ENCODE data around the gene TIGD1.

The TIGD1 gene

DNA sequence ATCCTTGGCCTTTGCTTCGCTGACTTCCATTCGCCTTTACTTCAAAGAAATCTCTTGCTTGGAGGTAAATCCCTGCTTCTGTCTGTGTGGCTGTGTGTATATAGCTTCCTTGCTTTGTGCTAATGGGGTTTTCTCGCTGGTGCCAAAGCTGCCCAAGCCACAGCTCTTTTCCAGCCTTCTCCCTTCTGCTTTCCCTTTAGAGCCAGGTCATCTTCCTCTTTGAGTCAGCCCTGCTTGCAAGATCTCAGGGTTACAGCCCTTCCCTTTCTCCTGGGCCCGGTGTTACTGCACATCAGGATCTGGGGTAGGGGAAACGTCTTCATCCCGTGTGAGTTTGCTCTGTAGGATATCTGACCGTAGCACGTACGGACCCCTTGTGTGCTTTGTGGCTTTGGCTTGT lies 19.2 kb upstream of the TIGD1 start:
- DNase-seq, result no peak

DNA sequence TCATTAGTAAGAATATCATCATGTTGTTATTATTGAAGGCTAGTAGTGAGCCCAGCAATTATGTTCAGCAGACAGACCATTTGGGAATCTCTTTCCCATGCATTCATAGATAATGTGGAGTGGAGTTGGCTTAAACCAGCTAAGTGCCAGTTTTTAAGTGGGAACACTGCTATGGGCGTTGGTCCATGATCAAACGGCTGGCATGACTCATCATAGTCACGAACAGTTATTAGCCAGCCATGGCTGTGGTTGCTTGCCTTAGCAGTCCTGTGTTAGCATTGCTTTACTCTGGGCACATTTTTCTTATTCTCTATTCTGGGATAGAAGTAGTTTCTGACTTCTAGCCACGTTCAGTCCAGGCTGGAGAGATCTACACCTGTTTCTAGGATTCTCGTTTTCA lies 17.8 kb upstream of the TIGD1 start:
- DNase-seq, result no peak

GRCh38 chr2:232567721-232568120 lies 17.4 kb upstream of the TIGD1 start:
- no peak for DNase-seq

GRCh38 chr2:232563580-232563979 lies 13.2 kb upstream of the TIGD1 start:
- DNase-seq, result no peak

DNA sequence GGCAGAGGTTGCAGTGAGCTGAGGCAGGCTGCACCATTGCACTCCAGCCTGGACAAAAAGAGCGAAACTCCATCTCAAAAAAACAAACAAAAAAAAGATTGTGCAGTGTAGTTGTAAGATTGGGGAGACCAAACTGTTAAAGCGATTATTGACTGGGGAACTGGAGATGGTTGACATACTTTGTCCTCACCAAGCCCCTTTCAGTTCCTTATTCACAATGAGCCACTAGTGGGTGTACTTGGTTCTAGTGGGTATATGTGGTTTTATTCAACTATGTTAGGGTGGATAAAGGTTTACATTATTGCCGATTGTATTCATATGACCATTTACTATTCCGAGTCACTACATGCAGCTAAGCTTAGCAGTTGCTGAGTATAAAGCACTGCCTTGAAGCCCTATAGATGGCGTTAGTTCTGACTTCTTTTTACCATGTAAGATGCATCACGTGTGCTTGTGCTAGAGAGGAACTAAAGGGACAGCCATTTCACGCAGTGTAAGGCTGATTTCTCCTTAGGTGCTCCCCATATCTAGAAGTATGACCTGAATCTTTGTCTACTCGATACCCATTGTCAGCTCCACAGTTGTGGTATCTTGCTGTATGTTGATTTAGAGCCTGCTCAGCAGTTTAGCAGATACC lies 12.3 kb upstream of the TIGD1 start:
- no peak for DNase-seq

DNA sequence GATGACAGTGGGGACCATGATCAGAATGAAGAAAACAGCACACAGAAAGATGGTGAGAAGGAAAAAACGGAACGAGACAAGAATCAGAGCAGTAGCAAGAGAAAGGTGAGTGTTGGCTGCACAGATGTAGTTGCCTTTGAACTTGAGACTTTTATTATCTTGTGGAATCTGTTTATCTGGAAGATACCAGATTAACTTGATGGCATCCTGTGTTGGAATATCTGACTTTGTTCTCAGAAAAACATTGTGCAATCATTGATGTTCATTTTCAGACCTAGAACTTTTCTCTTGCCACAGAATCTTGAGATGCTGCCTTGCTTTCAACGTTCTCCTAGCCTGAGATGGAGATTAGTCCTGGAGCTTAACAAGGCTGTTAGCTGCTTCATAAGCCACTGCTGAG lies 6.1 kb upstream of the TIGD1 start:
- no peak for DNase-seq

DNA sequence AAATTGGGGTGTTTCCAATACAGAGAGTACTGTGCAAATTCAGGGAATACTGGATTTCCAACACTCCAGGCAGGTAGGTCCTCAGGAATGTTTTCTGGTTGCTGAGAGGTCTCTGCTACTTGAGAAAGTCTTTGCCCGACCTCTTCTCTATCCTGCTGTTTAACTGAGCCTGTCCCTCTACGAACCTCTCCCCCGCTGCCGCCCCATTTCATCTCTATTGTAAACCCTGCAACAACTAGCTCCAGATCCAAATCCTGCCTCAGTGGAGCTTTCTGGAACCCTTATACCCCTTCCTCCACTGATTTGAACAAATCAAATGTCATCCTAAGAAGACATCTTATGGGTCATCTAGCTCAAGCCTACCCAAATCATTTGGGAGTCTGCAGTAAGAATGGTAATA lies 1.4 kb upstream of the TIGD1 start:
- no peak for DNase-seq

DNA sequence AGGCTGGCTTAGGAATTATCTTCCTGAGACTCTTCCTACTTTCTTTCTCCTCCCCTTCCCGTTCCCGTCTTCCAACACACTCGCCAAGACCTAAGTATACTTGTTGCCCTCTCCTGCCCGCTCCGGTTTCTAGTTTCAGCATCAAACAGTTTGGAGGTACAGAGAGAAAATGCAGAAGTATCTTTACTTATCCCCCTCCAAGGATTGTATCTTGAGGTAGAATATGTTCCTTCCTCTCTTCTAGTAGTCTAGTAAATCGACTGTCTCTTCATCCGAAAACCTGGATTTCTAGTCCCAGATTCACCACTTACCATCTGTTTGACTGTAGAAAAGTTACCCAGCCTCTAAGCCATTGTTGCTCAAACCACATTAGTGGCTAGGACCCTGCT lies 887 bp upstream of the TIGD1 start:
- no peak for DNase-seq

DNA sequence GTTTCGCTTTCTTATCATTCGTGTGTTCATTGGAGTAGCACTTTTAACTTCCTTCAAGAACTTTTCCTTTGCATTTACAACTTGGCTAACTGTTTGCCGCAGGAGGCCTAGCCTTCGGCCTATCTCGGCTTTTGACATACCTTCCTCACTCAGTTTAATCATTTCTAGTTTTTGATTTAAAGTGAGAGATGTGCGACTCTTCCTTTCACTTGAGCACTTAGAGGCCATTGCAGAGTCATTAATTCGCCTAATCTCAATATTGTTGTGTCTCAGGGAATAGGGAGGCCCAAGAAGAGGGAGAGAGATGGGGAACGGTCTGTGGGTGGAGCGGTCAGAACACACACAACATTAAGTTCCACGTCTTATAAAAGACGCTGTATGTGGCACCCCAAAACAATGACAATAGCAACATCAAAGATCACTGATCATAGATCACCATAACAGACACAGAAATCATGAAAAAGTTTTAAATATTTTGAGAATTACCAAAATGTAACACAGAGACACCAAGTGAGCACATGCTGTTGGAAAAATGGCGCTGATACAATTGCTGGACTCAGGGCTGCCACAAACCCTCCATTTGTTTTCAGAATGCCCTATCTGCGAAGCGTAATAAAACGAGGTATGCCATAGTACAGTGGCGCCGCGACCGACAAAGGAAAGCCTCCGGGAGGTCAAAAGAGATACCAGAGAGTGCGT lies 553 bp downstream of the TIGD1 start:
- no peak for DNase-seq

DNA sequence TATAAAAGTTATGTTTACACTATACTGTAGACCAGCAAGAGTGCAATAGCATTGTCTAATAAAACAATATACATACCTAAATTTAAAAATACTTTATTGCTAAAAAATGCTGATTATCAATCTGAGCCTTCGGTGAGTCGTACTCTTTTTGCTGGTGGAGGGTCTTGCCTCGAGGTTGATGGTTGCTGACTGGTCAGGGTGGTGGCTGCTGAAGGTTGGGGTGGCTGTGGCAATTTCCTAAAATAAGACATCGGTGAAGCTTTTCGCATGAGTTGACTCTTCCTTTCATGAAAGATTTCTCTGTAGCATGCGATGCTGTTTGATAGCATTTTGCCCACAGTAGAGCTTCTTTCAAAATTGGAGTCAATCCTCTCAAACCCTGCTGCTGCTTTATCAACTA lies 2.4 kb downstream of the TIGD1 start:
- DNase-seq, result no peak

DNA sequence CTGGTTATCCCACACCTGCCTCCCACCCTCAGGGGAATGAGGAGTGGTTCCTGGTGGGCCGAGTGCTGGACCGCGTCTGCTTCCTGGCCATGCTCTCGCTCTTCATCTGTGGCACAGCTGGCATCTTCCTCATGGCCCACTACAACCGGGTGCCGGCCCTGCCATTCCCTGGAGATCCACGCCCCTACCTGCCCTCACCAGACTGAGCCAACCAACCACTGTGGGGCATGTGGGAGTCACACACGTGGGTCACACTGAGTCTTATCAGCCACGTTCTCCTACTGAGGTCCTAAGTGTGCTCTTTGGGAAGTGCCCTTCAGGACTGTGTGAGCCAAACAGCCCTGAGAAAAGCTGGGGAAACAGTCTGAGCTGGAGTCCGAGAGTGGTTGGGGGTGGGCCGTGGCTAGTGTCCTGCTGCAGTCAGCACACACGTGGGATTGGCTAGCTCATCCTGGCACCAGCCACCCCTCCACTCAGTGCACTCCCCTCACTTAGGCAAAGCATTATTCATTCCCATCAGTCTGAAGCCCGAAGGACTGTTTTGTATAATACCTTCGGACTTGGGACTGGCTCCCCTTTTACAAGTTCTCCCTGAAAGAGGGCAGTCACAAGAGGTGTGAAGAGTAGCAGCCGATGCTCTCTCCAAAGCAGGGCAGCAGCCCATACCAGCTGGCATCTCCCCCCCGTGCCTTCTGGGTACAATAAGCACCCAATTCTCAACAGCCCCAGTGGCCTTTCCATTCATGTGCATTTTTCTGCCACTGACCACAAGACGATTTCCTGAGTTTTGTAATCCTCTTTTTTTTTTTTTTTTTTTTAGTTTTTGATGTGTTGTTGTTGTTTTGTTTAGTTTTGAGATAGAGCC lies 4.6 kb downstream of the TIGD1 start:
- DNase-seq, result no peak

DNA sequence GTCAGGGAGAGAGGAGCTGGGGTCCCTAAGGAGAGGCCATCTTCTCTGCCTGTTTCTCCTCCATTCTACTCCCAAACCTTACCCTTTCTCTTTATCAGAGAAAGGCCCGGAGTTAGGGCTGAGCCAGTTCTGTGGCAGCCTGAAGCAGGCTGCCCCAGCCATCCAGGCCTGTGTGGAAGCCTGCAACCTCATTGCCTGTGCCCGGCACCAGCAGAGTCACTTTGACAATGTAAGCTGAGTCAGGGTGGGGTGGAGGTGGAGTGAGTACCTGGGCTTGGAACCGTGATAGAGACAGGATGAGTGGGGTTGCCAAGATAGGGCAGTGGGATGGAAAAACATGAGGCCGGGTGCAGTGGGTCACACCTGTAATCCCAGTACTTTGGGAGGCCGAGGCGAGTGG lies 5.7 kb downstream of the TIGD1 start:
- no peak for DNase-seq

GRCh38 chr2:232543928-232544631 lies 6.3 kb downstream of the TIGD1 start:
- no peak for DNase-seq

DNA sequence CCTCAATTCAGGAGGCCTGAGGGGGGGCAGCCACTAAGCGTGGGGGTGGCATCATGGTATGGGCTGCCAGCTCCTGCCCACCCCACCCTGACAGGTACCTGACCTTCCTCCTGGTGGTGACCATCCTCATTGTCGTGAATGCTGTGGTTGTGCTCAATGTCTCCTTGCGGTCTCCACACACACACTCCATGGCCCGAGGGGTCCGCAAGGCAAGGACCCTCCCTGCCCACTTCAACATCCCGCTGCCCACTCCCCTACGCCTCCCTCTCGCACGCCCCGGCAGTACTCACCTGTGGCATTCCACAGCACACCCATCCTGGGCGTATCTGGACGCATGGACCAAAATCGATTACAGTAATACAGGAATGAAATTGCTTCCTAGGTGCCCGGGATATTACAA lies 6.9 kb downstream of the TIGD1 start:
- DNase-seq, result no peak

- DNase-seq, result no peak
Observed at GRCh38 chr2:232542715-232543467, 7.5 kb downstream of the TIGD1 start.

GRCh38 chr2:232541961-232542714 lies 8.2 kb downstream of the TIGD1 start:
- no peak for DNase-seq

GRCh38 chr2:232541195-232541960 lies 9.0 kb downstream of the TIGD1 start:
- DNase-seq, result no peak

GRCh38 chr2:232540441-232541041 lies 9.8 kb downstream of the TIGD1 start:
- DNase-seq, result no peak

DNA sequence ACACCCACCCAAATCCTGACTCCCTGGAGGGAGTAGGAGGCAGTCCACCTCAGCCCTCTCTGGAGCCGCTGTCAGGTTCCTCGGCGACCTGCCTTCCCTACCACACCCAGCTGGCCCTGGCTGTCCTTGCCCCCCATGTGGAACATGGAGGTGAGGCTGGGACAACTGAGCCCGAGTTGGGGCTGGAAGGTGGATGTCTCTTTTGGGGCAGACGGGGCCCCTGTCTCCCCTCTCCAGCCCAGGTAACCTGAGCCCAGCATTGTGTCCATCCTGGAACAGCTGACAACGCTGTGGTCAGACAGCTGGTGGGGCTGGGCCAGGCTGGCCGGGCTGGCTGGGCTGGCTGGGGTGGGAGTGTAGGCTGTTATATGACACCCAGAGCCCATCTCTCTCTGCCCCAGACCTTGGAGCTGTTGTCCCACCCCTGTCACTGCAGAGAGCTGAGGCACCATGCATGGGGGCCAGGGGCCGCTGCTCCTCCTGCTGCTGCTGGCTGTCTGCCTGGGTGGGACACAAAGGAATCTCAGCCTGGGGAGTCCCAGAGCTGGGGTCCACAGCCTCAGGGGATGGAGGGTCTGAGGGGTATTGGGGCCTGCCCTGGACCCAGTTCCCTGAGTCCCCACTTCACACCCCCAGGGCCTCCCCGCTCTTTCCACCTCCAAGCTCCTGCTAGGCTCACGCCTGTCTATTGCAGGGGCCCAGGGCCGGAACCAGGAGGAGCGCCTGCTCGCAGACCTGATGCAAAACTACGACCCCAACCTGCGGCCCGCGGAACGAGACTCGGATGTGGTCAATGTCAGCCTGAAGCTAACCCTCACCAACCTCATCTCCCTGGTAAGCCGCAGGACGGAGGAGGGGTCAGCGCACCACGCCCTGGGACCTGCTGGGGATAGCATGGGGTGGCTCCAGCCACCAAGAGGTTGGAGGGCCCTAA lies 10.8 kb downstream of the TIGD1 start, which contains the start of gene CHRNG:
TSS of gene CHRNG (plus strand) at position 395 of the 934 bp plus-strand sequence. CDS start at position 451, 56 bp downstream.
- DNase-seq, result no peak

All from GF-D8 (cell line).